AG08395 (cell line): ENCODE data around the gene UBN1.
A peak's percentile ranks its signal among the peaks of the same experiment; 100 is the strongest.

Experiments
- DNase-seq: peaks from one replicate; pipeline ENCODE4 v3.0.0; 2012; ENCODE audit warnings: mixed read lengths, low spot score

Gene UBN1, protein sequence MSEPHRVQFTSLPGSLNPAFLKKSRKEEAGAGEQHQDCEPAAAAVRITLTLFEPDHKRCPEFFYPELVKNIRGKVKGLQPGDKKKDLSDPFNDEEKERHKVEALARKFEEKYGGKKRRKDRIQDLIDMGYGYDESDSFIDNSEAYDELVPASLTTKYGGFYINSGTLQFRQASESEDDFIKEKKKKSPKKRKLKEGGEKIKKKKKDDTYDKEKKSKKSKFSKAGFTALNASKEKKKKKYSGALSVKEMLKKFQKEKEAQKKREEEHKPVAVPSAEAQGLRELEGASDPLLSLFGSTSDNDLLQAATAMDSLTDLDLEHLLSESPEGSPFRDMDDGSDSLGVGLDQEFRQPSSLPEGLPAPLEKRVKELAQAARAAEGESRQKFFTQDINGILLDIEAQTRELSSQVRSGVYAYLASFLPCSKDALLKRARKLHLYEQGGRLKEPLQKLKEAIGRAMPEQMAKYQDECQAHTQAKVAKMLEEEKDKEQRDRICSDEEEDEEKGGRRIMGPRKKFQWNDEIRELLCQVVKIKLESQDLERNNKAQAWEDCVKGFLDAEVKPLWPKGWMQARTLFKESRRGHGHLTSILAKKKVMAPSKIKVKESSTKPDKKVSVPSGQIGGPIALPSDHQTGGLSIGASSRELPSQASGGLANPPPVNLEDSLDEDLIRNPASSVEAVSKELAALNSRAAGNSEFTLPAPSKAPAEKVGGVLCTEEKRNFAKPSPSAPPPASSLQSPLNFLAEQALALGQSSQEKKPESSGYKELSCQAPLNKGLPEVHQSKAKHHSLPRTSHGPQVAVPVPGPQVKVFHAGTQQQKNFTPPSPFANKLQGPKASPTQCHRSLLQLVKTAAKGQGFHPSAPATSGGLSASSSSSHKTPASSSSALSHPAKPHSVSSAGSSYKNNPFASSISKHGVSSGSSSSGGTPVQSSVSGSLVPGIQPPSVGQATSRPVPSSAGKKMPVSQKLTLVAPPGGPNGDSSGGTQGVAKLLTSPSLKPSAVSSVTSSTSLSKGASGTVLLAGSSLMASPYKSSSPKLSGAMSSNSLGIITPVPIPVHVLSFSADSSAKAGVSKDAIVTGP (N-terminal part only)

GRCh38 chr16:4846901-4847773, at the start of gene UBN1, which contains the start of gene GLYR1:
UBN1 (plus strand) TSS chr16:4847481; CDS start chr16:4852918, 5,437 bp downstream.
GLYR1 (minus strand) TSS chr16:4847288; CDS start chr16:4847265, 23 bp downstream.
- DNase-seq = peak; percentile 98

DNA sequence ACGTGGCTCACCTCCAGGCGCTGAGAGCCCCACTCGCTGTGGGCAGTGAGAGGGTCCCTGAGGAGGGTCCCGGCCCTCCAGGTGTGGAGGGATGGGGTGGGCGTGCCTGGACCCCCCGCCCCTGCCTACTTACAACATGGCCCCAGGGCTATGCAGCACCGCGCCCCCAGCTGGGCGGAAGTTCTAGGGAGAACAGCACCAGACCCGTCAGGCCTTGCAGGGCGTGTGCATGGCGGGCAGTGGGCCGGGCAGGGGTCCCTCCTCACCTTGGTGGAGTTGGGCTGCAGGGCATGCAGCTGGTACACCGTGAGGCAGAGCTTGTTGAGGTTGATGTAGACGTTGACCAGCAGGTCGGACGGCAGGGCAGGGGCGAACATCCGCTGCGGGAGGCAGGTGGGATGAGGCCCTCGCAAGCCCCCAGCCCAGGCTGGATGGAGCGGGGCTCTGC, 49.5 kb upstream of the UBN1 start:
- no peak for DNase-seq

DNA sequence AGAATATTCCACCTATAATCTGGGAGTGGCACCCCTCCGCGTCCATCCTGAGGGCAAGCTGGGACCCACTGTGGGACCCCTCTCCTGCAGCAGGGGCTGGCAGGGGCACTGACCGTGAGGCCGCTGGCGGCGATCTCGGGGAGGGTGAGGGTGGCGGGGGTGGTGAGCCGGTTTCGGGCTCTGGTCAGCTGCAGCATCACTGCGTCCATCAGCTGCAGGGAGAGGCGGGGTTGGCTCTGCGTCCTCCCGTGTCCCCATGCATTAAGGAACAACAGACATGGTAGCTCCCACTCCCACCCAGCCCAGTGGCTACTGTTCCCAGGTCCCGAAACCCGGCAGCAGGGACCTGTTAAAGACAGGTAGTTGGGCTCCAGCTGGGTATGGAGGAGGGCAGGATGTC, 48.8 kb upstream of the UBN1 start:
- DNase-seq = no peak

- DNase-seq = no peak
Measured at GRCh38 chr16:4799171-4799855, 48.0 kb upstream of the UBN1 start.

- no peak for DNase-seq
Measured at GRCh38 chr16:4800290-4801041, 46.8 kb upstream of the UBN1 start.

GRCh38 chr16:4801051-4801961, 46.0 kb upstream of the UBN1 start:
- no peak for DNase-seq

DNA sequence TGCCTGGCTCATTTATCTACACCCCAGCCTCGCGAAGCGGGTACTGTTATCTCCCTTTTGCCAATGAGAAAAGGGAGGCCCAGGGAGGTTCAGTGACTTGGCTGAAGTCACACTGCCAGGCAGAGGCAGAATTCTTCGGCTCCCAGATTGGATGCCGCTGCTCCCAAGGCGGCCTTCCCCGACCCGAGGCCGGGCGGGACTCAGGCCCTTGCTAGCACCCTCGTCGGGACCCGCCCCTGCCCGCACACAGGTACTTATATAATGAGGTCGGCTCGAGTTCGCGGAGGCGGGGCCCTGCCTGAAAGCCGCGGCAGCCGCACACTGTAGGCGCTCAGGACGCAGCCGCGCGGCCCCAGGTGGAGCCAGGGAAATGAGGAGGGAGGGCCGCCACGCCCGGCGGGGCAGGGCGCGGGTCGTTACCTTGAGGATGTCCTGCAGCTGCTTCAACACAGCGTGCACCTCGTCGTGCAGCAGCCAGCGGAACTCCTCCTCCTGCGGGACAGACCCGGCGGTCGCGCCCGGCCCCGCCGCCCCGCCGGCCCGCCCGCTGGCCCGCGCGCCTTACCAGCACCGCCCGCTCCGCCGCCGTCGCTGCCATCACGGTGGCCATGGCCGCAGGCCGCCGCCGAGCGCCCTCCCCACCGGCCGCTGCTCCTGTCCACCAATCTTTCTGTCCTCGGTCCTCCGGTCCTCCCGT, 45.2 kb upstream of the UBN1 start, which contains the start of gene ROGDI:
Gene ROGDI (minus strand): TSS at position 672 of the 697 bp plus-strand sequence. CDS start 62 bp downstream, at position 610.
- DNase-seq = peak; percentile 43

DNA sequence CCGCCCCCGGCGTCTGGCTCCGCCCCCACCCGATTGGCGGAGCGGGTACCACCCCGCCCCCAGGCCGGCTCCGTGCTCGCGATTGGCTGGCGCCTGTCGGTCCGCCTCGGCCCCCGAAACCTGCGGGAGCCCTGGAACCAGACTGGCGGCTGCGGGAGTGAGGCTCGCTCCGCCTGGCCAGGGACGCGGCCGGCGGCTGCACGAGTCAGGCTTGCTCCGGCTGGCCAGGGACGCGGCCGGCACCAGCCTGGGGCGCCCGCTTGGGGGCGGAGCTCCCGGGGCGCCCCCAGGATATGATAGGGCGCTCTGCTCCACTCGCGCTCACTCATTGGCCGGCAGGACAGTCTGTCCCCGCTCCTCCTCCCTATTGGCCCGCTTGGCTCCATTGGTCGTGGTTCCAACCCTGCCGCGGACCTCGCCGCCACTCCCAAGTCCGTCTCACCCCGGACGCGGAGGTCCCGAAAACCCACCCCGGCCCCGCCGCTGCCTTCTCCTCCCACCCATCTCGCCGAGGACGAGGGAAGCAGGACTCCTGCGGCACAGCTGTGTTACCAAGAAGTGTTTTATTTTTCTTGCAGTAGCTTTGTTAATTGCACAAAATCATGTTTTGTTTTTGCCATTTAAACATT, 44.5 kb upstream of the UBN1 start:
- peak; percentile 99 for DNase-seq

DNA sequence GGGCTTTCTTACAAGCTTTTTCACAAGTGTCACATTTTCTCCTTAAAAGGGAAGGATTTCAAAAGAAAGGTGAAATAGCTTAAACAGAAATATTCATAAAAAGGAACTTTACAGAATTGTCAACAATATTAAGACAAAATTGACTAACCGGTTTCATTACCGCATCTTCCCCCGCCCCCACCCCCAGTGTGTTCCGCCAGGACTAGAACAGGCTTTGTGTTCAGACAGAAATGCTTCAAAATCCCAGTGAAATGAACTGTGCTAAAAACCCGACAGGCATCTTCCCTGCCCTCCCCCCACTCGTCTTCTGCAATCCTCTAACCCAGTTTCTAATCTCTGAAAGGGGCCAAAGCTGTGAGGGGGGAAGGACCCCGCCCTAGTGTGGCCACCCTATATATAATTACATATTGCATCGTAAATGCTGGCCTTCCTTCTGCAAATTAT, 43.9 kb upstream of the UBN1 start:
- no peak for DNase-seq

DNA sequence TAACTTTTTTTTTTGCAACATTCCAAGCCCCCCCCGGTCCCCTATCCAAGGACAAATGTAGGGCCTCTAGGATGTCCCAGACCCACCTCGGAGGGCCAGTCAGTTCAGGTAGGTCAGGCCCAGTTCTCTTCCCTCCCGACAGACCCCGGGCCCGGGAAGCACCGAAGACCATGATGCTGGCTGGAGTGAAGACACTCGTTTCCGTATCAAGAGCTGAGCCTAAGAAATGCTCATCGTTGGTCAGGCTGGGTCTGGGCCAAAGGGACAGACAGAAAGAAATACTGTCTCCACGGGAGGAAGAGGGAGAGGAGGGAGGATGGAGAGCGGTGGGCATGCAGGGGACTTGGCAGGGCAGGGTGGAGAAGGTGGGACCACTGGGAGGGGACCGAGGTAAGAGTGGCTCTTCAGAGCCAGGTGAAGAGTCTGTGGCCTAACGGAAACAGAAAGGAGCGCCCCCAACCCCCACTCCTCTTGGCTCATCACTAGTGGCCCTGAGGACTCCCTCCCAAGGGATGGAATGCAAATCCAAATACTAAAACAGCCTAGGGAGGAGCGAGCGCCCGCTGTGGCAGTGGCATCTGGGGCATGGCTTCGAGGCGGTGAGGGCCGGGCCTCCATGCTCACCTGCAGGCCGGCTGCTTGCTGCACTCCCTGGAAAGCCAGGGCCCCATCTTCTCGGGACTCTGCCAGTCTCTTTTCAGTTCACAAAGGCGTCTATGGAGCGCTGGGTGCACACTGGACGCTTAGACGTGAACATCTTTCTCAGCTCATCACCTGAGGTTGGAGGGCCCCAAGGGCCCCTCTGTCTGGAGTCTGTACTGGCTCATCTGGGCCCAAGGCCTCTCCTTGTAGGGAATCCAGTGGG, 43.2 kb upstream of the UBN1 start:
- DNase-seq = no peak

GRCh38 chr16:4805231-4805630, 42.0 kb upstream of the UBN1 start:
- DNase-seq = no peak

DNA sequence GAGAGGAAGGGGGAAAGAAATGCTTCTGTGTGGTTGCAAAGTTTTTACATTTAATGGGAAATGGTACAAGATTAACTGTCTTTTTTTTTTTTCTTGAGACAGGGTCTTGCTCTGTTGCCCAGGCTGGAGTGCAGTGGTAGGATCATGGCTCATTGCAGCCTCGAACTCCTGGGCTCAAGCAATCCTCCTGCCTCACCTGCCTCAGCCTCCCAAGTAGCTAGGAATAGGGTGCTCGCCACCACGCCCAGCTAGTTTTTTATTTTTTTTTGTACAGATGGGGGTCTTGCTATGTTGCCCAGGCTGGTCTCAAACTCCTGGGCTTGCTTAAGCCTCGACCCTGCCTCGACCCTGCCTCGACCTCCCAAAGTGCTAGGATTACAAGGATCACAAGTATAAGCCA, 41.0 kb upstream of the UBN1 start:
- no peak for DNase-seq

DNA sequence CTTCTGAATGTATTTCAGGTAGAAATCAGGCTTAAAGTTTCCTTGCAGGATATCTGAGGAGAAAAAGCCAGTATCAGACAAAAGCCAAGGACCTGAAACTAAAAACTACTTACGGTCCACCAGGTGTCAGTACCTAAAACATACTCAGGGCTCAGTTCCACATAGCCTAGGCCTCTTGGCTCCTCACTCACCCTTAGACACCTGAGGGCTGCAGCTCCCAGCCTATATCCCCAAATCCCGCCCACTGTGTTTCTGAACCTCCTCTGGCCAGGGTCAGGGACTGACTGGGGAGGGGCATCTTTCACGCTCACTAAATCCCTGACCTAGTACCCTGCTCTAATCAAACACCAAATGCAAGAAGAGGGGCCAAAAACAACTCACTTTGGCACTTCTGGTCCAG, 36.0 kb upstream of the UBN1 start:
- DNase-seq = no peak

GRCh38 chr16:4811773-4812172, 35.5 kb upstream of the UBN1 start:
- DNase-seq = no peak

- DNase-seq = no peak
Measured at GRCh38 chr16:4813251-4814003, 33.9 kb upstream of the UBN1 start.

DNA sequence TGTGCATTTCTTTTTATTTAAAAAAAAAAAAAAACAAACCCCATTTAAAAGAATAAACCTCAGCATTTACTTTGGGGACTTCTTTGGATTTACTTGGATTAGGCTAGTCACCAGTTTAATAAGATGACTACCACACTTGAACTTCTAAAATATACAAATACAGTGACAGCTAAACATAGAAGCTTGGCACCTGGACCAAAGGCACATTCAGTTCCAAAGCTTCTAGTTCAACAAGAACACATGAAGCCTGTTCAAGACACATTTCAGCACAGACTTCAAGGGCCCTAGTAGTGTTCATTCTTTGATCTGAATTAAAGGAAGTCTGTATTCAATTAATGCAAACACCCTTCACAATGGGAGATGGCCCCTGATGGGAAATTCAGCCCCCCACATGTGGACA, 33.2 kb upstream of the UBN1 start:
- DNase-seq = no peak
